Measurements from ENCODE around the gene FOXN3. TPM values are rescaled to one million over a fixed set of nuclear protein-coding genes. Genes with fewer than 3 reads are reported as not detected.

Gene FOXN3
- total RNA-seq, 2 experiments from 2014 or later = 92.2 to 94.4 TPM

- Mint-ChIP-seq H3K9me3 (no peaks in the 10 kb centered on the region), H3K27me3 (no peaks in the 10 kb centered on the region), H3K36me3 (ENCODE audit: low read depth) (peaks cover 9% of the 10 kb centered on the region), H3K27ac (peak overlapping the region; percentile 15), H3K4me1 (peaks cover 24% of the 10 kb centered on the region), H3K4me3 (no peak overlapping the region)
- DNase-seq = no peak
- ChIA-PET CTCF (interaction anchor here (0.6 to 1.2 kb wide), 4 partner anchors 9 to 389 kb away, joined by 3 to 5 read pairs (median 3); no protein-coding TSS in a partner anchor), POLR2A (no interaction called here)
These were observed 60.1 kb downstream of the FOXN3 start for GRCh38 chr14:89356927-89357326.

- H3K4me1 Mint-ChIP-seq = peaks cover 29% of the 10 kb centered on the region
- DNase-seq = no peak
- POLR2A ChIA-PET = no interaction called here
- H3K9me3 Mint-ChIP-seq = no peaks in the 10 kb centered on the region
- H3K36me3 Mint-ChIP-seq (ENCODE audit: low read depth) = peaks cover 12% of the 10 kb centered on the region
- H3K27ac Mint-ChIP-seq = peak overlapping the region; percentile 15
- H3K4me3 Mint-ChIP-seq = no peak overlapping the region
- no peaks in the 10 kb centered on the region for H3K27me3 Mint-ChIP-seq
- CTCF ChIA-PET = interaction anchor here (0.6 to 1.2 kb wide), 2 partner anchors 9 to 57 kb away, joined by 3 to 5 read pairs; no protein-coding TSS in a partner anchor
These were observed 60.5 kb downstream of the FOXN3 start for GRCh38 chr14:89356496-89356895.

- Mint-ChIP-seq H3K4me3 (no peak overlapping the region), H3K36me3 (ENCODE audit: low read depth) (peaks cover 31% of the 10 kb centered on the region), H3K27ac (no peak overlapping the region), H3K4me1 (peaks cover 49% of the 10 kb centered on the region), H3K9me3 (no peaks in the 10 kb centered on the region), H3K27me3 (no peaks in the 10 kb centered on the region)
- ChIA-PET CTCF (no interaction called here), POLR2A (interaction anchor here (0.6 kb wide), 1 partner anchor 1390 kb away, joined by 3 read pairs; no protein-coding TSS in a partner anchor)
- DNase-seq = no peak
These were observed 63.3 kb downstream of the FOXN3 start for GRCh38 chr14:89353766-89354113.

GRCh38 chr14:89352976-89353765 lies 63.9 kb downstream of the FOXN3 start:
- no peak overlapping the region for H3K27ac Mint-ChIP-seq
- CTCF ChIA-PET = interaction anchor here (1.0 to 1.4 kb wide), 2 partner anchors 476 to 528 kb away, joined by 3 to 4 read pairs; no protein-coding TSS in a partner anchor
- peaks cover 35% of the 10 kb centered on the region for H3K36me3 Mint-ChIP-seq (ENCODE audit: low read depth)
- DNase-seq = no peak
- H3K4me1 Mint-ChIP-seq = peaks cover 49% of the 10 kb centered on the region
- no peaks in the 10 kb centered on the region for H3K9me3 Mint-ChIP-seq
- POLR2A ChIA-PET = interaction anchor here (0.6 kb wide), 1 partner anchor 1389 kb away, joined by 3 read pairs; no protein-coding TSS in a partner anchor
- H3K27me3 Mint-ChIP-seq = no peaks in the 10 kb centered on the region
- no peak overlapping the region for H3K4me3 Mint-ChIP-seq

- peaks cover 43% of the 10 kb centered on the region for H3K4me1 Mint-ChIP-seq
These were observed 65.3 kb downstream of the FOXN3 start for GRCh38 chr14:89351516-89352404.

GRCh38 chr14:89351221-89351515 lies 65.9 kb downstream of the FOXN3 start:
- peak overlapping the region; percentile 89 for H3K27ac Mint-ChIP-seq
- peaks cover 48% of the 10 kb centered on the region for H3K36me3 Mint-ChIP-seq (ENCODE audit: low read depth)
- CTCF ChIA-PET = no interaction called here
- no peaks in the 10 kb centered on the region for H3K27me3 Mint-ChIP-seq
- H3K4me3 Mint-ChIP-seq = peak overlapping the region; percentile 29
- POLR2A ChIA-PET = no interaction called here
- H3K4me1 Mint-ChIP-seq = peaks cover 38% of the 10 kb centered on the region
- H3K9me3 Mint-ChIP-seq = peaks cover 3% of the 10 kb centered on the region
- no peak for DNase-seq

More at GRCh38 chr14:89351516-89352404, 65.3 kb downstream of the FOXN3 start:
- Mint-ChIP-seq H3K36me3 (ENCODE audit: low read depth) (peaks cover 44% of the 10 kb centered on the region), H3K27ac (peak overlapping the region; percentile 89), H3K4me3 (peak overlapping the region; percentile 29), H3K9me3 (peaks cover 3% of the 10 kb centered on the region), H3K27me3 (no peaks in the 10 kb centered on the region)
- peak; percentile 20 for DNase-seq
- ChIA-PET POLR2A (no interaction called here), CTCF (interaction anchor here (0.6 to 1.4 kb wide), 3 partner anchors 477 to 1760 kb away, joined by 3 to 4 read pairs (median 4); no protein-coding TSS in a partner anchor)

- Mint-ChIP-seq H3K36me3 (ENCODE audit: low read depth) (peaks cover 52% of the 10 kb centered on the region), H3K27ac (no peak overlapping the region), H3K4me3 (no peak overlapping the region), H3K27me3 (no peaks in the 10 kb centered on the region), H3K4me1 (peaks cover 38% of the 10 kb centered on the region), H3K9me3 (peaks cover 3% of the 10 kb centered on the region)
- no peak for DNase-seq
- ChIA-PET POLR2A (no interaction called here), CTCF (no interaction called here)
These were observed 66.9 kb downstream of the FOXN3 start for GRCh38 chr14:89350152-89350551.

GRCh38 chr14:89349171-89350008 lies 67.6 kb downstream of the FOXN3 start:
- Mint-ChIP-seq H3K4me1 (peaks cover 38% of the 10 kb centered on the region), H3K4me3 (no peak overlapping the region), H3K27me3 (no peaks in the 10 kb centered on the region), H3K36me3 (ENCODE audit: low read depth) (peaks cover 58% of the 10 kb centered on the region), H3K9me3 (peaks cover 3% of the 10 kb centered on the region), H3K27ac (no peak overlapping the region)
- CTCF ChIA-PET = interaction anchor here (2.7 kb wide), 1 partner anchor 9 kb away, joined by 7 read pairs; no protein-coding TSS in a partner anchor
- POLR2A ChIA-PET = no interaction called here
- DNase-seq = no peak

GRCh38 chr14:89348722-89349121 lies 68.3 kb downstream of the FOXN3 start:
- Mint-ChIP-seq H3K27ac (no peak overlapping the region), H3K9me3 (peaks cover 3% of the 10 kb centered on the region), H3K4me1 (peaks cover 36% of the 10 kb centered on the region), H3K36me3 (ENCODE audit: low read depth) (peaks cover 61% of the 10 kb centered on the region), H3K4me3 (no peak overlapping the region), H3K27me3 (no peaks in the 10 kb centered on the region)
- CTCF ChIA-PET = interaction anchor here (2.7 kb wide), 1 partner anchor 10 kb away, joined by 7 read pairs; no protein-coding TSS in a partner anchor
- POLR2A ChIA-PET = no interaction called here
- DNase-seq = no peak

GRCh38 chr14:89347885-89348284 lies 69.1 kb downstream of the FOXN3 start:
- POLR2A ChIA-PET = no interaction called here
- DNase-seq = no peak
- H3K9me3 Mint-ChIP-seq = peaks cover 3% of the 10 kb centered on the region
- CTCF ChIA-PET = interaction anchor here (0.6 to 2.7 kb wide), 3 partner anchors 9 to 244 kb away, joined by 3 to 7 read pairs (median 3); no protein-coding TSS in a partner anchor
- H3K4me3 Mint-ChIP-seq = no peak overlapping the region
- no peaks in the 10 kb centered on the region for H3K27me3 Mint-ChIP-seq
- H3K36me3 Mint-ChIP-seq (ENCODE audit: low read depth) = peaks cover 61% of the 10 kb centered on the region
- no peak overlapping the region for H3K27ac Mint-ChIP-seq
- H3K4me1 Mint-ChIP-seq = peaks cover 34% of the 10 kb centered on the region

- Mint-ChIP-seq H3K9me3 (peaks cover 3% of the 10 kb centered on the region), H3K36me3 (ENCODE audit: low read depth) (peaks cover 55% of the 10 kb centered on the region), H3K27me3 (no peaks in the 10 kb centered on the region), H3K4me1 (peaks cover 12% of the 10 kb centered on the region), H3K4me3 (no peak overlapping the region), H3K27ac (no peak overlapping the region)
- CTCF ChIA-PET = no interaction called here
- DNase-seq = no peak
- POLR2A ChIA-PET = no interaction called here
These were observed 72.1 kb downstream of the FOXN3 start for GRCh38 chr14:89344920-89345254.

- no peak for DNase-seq
- H3K27me3 Mint-ChIP-seq = no peaks in the 10 kb centered on the region
- H3K36me3 Mint-ChIP-seq (ENCODE audit: low read depth) = peaks cover 45% of the 10 kb centered on the region
- no peak overlapping the region for H3K27ac Mint-ChIP-seq
- CTCF ChIA-PET = no interaction called here
- peaks cover 8% of the 10 kb centered on the region for H3K4me1 Mint-ChIP-seq
- POLR2A ChIA-PET = no interaction called here
- H3K9me3 Mint-ChIP-seq = peaks cover 3% of the 10 kb centered on the region
- H3K4me3 Mint-ChIP-seq = no peak overlapping the region
These were observed 73.7 kb downstream of the FOXN3 start for GRCh38 chr14:89343356-89343755.
